ENCODE data around the gene REV1.
"Not testable (repeated sequence)": the region's sequence is repeated elsewhere in the genome, so short reads cannot be mapped to it uniquely, and the experiment has no call there.

REV1 gene
- 56.9 to 88.1 reads per million in 2 experiments for total RNA-seq

DNA sequence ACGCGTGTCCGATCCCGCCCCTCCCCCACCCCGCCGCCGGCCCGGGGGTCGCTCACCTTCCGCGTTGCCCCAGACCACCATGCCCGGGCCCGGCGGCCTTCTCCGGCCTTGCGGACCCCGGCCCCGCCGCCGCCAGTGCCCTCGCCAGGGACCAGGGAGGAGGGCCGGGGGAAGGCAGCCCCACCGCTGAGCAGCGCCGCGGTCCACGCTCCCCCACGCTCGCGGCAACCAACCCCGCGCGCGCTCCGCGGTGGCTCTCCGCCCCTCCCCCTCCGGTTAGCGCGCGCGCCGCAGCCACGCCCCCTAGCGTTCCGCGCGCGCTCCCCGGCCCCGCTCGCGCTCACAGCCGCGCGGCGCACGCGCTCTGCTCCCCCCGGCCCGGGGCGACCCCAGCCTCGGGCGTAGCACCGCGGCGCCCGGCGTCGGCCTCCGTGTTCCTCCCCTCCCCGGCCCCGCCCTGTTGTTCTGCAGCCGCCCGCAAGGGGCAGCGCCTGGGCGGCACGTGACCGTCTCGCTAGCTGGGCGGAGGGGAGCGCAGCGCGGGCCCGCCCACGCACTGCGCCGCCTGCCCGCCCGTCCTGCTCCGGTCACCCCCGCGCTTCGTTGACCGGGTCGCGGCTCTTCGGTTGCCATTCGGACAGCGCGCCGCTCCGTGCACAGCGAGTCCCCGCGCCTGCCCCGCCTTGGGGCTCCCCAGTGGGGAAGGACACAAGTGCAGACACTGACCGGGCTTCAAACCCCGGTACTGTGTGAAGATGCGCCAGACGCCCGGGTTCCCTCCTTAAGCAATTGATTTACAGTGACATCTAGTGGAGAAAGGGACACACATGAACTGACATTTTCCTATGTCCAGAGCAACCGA is at the start of gene REV1:
Gene REV1 (minus strand): TSS at position 257 of the 862 bp plus-strand sequence. CDS start 25,042 bp downstream, outside the sequence.
- DNase-seq (ENCODE audit: low read depth): peak; percentile 92

DNA sequence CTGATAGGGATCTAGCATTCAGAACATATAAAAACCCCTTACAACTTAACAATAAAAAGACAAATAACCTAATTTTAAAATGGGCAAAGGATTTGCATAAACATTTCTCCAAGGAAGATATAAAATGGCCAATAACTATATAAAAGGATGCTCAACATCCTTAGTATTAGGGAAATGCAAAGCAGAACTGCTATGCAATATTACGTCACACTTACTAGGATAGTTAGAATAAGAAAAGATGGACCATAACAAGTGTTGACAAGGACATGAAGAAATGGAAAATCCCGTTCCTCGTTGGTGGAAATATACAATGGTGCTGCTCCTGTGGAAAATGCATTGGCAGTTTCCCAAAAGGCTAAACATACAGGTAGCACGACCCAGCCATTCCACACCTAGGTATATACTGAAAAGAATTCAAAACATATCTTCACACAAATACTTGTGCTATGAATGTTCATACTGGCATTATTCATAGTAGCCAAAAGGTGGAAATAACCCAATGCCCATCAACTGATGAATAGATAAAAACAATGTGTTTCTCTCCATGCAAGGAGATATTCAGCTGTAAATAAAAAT is 48.2 kb upstream of the REV1 start:
- DNase-seq (ENCODE audit: low read depth): no peak

- DNase-seq (ENCODE audit: low read depth): no peak
Measured at GRCh38 chr2:99524056-99524455, 34.2 kb upstream of the REV1 start.

DNA sequence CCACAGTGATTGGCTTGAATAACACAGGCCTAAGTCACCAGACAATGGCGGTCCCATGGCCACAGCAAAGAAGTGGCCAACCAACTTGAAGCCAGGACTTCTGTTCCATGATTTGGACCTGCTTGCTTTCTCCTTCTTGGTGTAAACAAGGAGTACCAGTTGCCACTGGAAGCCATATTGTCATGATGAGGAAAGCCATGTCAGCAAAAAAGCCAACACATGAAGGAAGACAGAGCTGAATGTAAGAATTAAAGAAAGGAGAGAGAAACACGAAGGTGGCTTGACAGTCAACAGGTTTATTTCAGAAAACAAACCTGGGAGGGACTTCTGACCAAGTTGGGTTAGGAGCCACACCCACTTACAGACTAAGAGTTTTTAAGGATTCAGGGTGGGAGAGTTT is 32.3 kb upstream of the REV1 start:
- no peak for DNase-seq (ENCODE audit: low read depth)

GRCh38 chr2:99520813-99521212 is 31.0 kb upstream of the REV1 start:
- no peak for DNase-seq (ENCODE audit: low read depth)

GRCh38 chr2:99520195-99520594 is 30.4 kb upstream of the REV1 start:
- DNase-seq (ENCODE audit: low read depth): no peak

GRCh38 chr2:99514357-99514756 is 24.5 kb upstream of the REV1 start:
- DNase-seq (ENCODE audit: low read depth): no peak

- DNase-seq (ENCODE audit: low read depth): no peak
Measured at GRCh38 chr2:99512181-99512591, 22.4 kb upstream of the REV1 start.

GRCh38 chr2:99509387-99509786 is 19.6 kb upstream of the REV1 start:
- DNase-seq (ENCODE audit: low read depth): no peak

- no peak for DNase-seq (ENCODE audit: low read depth)
Measured at GRCh38 chr2:99507937-99508818, 18.4 kb upstream of the REV1 start.

DNA sequence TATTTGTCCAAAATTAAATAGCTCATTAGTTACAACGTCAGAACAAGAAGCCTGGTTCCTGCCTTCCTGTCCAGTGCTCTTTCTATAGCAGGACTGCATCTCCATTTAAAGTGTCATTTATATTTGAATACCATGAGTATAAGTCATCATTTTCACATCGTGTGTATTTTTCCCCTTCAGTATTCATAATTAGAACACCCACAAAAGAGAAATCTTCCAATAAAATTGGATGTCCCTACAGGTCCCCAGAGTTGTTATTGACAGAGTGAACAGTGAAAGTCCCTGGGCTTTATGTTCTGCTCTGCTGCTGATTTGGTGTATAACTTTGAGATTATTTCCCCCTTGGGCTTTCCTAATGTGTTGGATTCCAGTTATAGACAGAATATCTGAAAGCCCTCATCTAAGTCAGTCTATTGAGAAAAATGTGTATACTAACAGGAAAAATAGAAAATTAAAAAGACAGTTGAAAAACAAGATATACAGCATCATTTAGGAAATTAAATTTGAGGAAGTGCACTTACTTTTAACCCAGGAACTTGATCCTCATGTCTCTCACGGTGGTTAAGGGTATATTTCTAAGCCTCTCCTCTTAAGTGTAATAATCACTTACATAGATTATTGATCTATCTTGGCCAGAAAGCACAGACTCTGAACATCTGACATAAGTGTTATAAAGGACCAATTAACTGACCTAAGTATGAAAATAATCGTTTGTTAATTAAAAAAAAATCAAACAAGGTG is 15.2 kb upstream of the REV1 start:
- no peak for DNase-seq (ENCODE audit: low read depth)

GRCh38 chr2:99503662-99504416 is 14.0 kb upstream of the REV1 start:
- DNase-seq (ENCODE audit: low read depth): not testable (repeated sequence)

DNA sequence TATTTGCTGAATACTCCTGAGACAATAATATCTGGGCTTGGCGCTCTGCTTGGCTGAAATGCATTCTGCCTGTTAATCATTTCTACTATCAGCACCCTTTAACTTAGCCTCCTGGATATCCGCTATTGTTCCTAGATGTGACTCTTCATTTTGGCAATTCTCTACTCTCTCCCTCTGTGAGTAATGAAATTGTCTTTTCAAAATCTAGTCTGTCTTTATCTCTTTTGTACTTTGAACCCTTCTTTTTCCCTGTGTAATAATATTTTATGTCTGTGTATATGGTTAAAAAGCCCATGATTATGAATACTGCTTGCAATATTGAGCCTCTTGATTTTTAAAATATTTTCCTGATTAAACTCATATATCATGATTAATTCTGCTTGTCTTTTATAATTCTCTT is 6.2 kb upstream of the REV1 start:
- no peak for DNase-seq (ENCODE audit: low read depth)

DNA sequence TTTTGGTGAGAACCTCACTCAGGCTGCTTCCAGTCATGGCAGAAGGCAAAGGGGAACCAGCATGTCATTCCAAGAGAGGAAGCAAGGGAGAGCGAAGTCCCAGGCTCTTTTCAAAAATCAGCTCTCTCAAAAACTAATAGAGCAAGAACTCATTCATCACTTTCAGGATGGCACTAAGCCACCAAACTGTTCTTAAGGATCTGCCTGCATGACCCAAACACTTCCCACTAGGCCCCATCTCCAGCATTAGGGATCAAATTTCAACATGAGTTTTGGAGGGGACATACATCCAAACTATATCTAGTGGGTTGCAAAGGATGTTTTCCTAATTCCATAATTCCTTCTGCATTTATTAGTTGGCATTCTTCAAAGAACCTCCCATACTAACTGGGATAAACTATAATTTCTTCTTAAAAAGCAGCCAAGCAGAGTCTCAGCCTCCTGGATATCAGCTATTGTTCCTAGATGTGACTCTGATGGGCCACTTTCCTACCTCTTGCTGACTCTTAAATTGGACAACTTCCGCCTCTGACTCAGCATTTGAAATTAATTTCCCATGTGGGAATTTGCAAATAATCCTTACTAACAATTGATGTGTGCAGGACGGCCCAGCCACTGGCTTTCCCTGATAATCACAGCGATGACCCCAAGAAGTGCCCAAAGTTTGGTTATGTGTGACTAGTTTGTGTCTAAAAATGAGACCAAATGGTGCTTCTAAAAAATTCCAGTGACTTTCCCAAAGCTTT is 5.5 kb upstream of the REV1 start:
- no peak for DNase-seq (ENCODE audit: low read depth)

DNA sequence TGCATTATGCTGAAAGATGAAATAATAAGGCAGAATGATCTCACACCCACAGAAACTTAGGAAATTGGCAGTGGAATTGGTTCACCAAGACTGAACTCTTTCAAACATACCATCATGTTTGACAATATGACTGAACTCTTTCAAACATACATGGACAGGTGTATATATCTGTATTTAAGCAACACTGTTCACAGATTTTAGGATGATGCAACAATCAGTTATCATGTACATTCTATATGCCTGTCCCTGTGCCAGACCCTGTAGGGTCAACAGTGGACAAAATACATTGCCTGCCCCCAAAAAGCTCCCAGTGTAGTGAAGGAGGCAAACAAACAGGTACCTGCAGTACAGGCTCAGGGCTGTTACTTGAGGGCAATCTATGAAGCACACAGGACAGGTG is 2.9 kb upstream of the REV1 start:
- DNase-seq (ENCODE audit: low read depth): no peak

GRCh38 chr2:99490623-99491461 is 1.0 kb upstream of the REV1 start:
- DNase-seq (ENCODE audit: low read depth): no peak

- peak; percentile 32 for DNase-seq (ENCODE audit: low read depth)
Measured at GRCh38 chr2:99489063-99489760, 605 bp downstream of the REV1 start.

DNA sequence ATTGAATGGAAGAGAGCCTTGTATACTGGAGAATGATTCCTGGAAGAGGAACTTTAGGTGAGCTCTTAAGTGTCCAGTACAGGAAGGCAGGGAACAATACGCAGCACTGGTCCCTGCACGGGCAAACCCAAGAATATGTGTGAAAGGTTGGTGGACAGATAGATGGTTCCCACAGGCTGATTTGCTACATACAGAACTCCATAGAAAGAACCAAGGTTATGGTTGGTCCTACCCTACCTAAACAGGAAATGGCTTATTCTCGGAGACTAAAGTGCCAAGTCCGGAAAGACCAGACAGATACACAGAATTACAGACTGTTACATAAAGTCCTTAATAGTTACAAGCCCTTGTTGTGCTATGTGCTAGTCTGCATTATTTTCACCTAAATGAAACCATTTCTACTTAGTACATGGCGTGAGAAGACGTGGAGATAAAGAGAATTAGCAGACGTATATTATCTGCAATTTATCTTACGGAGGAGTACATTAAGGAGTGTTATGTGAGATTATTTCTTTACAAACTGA is 1.2 kb downstream of the REV1 start:
- DNase-seq (ENCODE audit: low read depth): no peak

Data from T follicular helper cell (primary cell).